ENCODE data around the gene MBNL2.

The MBNL2 gene

DNA sequence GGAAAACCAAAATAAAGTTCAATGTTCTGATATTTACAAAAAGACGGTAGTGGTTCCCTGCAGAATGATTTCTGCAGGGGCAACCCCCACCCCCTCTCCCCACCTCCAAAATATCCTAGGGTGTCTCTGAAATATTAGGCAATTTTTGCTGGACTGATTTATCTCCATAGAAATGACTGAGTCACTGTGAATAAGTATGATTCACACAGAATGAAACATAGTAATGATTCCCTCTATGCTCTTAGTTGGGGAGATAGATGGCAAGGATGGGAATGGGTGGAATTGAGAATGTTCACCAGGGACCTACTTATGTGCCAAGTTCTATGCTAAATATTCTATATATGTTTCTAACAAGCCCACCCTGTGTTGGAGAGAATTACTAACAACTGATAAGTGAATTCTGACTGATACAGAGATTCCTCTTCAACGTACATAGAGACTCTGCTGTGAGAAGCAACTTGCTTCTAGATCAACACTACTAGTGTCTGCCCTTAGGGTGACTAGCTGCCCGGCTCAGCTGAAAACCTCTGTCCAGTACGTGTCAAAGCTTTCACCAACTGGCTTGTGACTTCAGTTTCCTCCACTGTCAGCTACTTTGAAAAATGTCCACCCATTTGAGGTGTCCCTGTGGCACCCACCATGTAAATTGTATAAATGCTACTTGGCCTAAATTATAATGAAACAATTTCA is 173.5 kb downstream of the MBNL2 start:
- in situ Hi-C loops (cut with MboI; ENCODE audit: low sequenced_read_pairs): no loop called here

DNA sequence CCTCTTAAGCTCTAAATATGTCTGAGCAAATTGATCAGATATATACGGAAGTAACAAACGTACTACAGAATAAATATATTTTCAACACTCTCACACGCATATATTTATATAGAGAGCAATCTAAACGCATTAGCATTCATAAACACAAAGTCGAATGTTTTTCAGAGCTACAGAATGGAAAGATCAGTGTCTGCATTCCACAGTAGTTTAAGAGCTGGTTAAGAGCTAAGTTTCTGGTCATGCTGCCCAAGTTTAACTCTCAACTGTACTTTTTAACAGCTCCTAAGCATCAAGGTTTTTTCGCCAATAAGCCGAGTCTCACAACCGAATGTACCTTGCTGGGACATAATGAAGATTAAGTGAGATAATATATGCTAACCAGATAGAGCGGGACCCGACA is 175.1 kb downstream of the MBNL2 start:
- in situ Hi-C loops (cut with MboI; ENCODE audit: low sequenced_read_pairs): no loop called here

DNA sequence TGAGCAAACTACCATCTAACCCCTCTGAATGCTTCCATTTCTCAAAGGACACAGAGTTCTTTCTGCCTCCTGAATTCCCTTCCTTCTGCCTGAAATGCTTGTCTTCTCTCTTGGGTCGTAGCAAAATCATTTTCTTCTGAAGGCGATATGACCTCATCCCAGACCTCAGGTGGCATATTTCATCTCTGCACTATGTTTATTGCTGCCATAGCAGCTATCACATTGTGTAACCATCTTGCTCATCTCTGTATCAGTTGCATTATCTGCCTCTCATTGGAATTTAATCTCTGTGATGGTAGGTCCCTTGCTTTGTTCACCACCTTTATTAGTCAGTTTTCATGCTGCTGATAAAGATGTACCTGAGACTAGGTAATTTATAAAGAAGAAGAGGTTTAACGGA is 179.3 kb downstream of the MBNL2 start:
- in situ Hi-C loops (cut with MboI; ENCODE audit: low sequenced_read_pairs): no loop called here

DNA sequence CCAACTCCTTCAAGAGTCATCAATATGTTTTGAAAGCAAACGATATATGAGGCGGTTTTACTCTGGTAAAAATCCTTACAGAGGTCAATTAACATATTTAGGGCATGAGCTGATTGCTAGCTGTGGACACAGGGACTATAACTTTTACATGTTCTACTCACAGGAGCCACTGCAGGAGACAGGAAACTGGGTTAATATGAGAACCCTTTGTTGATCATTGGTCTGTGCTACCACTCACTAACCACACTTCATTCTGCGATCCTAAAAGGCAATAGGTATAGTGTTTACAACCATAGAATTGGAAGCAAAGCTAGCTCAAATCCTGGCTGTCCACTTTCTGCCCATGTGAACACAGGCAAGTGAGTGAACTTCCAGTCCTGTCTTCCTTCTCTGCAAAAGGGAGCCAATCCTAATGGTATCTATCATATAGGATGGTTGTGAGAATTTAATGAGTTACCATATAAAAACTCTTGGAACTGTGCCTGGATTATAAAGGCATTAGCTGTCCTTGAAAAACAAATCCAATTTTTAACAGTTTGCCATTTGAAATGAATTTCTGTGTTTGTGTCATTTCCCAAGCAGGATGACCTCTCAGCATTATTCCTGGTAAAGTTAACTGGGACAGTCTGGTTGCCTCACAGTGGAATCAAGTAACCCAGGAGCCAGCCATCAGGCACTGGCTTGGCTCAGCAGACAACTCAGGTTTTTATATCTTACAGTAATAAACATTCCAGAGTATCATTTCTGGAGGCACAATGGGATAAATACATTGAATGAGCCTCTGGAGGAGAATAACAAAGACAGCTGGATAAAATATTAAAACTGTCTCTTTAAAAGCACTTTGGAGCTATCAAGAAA is 182.0 kb downstream of the MBNL2 start:
- in situ Hi-C loops (cut with MboI; ENCODE audit: low sequenced_read_pairs): no loop called here

DNA sequence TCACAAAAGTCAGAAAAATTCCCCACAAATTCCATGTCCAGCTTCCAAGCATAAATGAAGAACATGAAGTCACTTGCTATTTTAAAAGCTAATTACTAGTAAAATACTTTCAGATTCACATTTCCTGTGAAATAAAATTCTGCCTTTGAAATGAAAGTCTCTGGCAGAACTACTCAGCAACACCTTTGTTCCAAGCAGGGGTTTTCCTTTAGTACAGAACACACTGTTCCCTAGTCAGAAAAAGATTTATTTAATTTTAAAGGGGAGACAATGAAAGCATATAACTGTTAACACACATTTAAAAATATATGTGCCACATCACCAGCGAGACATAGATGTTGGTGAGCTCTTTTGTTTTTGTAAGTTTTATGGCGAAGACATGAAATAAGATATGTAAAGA is 185.4 kb downstream of the MBNL2 start:
- in situ Hi-C loops (cut with MboI; ENCODE audit: low sequenced_read_pairs): no loop called here

DNA sequence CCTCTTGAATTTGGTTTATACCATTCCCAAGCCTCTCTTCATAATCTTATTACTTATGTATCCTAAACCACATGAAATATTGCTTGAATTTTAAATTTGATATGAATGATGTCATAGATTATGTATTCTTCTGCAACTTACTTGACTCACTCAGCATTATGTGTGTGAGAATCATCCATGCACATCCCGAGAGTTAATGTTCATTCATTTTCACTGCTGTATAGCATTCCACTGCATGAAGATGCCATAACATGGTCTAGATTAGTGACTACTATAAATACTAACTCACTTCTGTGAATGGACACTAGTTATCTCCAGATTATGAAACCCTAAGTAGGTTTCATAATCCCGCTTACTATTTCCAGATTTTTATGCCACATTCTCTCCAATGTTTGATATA is 186.8 kb downstream of the MBNL2 start:
- in situ Hi-C loops (cut with MboI; ENCODE audit: low sequenced_read_pairs): no loop called here

DNA sequence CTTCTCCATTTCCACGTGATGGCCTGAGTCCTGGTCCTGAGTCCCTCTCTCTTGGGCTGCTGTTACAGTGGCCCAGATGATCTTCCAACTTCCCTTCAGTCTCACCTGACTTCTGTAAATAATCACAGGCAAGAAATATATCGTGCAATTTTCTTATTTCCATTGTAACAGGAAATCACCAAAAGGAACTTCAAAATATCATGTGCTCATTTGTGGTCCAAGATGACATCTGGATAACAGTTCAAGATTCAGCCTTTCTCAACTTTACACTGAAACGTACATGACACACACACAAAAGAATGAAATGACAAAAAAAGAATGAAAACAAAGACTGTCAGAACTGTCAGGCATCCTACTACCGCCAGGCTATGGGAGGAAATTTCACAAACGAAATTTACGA is 189.9 kb downstream of the MBNL2 start:
- in situ Hi-C loops (cut with MboI; ENCODE audit: low sequenced_read_pairs): no loop called here

DNA sequence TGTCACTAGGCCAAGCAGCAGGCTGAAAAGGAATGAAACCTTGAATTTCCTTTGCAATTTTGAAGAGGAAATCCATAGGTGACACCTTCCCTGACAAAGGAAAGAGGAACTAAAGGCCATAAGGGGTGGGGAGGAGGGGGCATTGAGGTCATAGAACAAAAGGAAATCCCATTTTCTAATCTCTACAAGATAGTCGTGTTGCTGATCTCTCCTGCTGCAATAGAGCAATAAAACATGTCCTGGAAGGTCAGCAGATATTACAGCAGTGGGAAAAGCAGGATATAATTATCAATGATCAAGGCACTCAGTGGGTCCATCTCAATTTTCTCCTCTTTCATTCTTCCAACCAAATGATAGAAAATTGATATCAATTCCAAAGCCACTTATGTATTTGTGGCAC is 191.6 kb downstream of the MBNL2 start:
- in situ Hi-C loops (cut with MboI; ENCODE audit: low sequenced_read_pairs): no loop called here

DNA sequence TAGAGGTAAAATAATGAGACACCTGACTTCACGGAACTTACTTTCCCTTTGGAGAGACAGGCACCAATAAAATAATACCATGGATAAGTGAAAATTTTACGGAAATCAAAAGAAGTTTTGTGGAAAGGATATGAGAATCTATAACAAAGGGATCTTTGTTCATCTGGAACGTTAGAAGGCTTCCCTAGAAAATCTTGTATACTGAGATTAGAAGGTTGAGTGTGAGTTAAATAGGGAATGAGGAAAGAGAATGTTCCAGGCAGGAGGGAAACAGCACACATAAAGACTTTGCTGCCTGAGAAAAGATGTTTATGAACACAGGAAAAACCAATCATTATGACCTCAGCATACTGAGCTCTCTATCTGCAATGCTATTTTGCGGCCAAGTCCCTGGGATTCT is 192.3 kb downstream of the MBNL2 start:
- in situ Hi-C loops (cut with MboI; ENCODE audit: low sequenced_read_pairs): no loop called here

DNA sequence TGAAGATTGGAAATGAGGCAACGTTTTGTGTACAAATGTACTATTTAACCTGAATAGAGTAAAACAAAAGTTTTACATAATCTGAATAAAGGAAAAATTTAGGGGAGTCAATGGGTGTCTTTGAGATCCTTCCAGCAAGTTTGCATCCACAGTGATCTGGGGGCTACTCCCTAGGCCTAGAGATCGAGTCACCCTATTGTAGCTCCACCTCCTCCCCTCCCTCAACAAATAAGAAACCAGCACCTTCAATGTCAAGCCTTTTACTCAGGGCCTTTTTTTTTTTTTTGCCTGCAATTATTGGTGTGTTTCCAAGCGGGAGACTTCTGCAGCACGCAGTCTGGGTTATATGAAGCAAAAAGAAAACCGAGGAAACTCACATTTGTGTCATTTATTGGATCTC is 195.6 kb downstream of the MBNL2 start:
- in situ Hi-C loops (cut with MboI; ENCODE audit: low sequenced_read_pairs): no loop called here

DNA sequence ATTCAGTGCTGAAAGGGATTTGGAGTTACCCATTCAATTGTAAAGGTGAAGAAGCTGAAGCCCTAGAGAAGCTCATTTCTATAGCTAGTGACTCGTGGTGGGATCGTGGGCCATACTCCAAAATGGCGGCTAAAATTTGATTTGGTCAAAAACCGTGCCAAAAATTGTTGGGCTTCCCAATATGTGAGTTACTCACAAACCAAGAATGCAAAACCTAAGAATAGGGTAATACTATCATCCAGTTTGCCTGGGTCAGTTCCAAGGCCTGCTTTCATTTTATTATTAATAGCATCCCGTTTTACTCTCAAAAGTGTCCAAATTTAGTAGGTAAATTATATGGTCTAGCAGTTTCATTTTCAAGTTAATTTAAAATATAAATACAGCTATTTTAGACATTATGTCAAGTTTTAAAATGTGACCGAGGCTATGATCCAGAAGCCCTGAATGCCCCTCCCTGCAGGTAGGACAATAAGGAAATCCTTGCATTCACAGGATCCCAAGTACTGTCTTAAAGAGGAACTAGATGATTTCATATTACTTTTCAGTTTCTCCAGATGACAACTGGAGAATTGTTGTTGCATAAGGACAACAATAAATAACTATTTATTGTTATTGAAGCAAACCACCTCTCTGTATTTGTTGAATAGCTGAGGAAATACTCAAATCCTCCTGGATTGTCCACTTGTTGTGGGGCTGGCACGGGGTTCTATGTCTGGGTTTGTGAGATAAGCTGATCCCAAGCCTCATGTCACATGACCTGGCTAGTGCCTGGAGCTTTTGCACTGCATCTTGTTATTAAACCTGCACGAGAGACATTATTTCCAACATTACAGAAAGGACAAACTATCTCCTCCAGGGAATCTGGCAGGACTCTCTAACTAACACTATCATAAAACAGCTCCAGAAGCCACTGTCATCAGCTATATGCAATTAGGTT is 200.3 kb downstream of the MBNL2 start:
- in situ Hi-C loops (cut with MboI; ENCODE audit: low sequenced_read_pairs): no loop called here

DNA sequence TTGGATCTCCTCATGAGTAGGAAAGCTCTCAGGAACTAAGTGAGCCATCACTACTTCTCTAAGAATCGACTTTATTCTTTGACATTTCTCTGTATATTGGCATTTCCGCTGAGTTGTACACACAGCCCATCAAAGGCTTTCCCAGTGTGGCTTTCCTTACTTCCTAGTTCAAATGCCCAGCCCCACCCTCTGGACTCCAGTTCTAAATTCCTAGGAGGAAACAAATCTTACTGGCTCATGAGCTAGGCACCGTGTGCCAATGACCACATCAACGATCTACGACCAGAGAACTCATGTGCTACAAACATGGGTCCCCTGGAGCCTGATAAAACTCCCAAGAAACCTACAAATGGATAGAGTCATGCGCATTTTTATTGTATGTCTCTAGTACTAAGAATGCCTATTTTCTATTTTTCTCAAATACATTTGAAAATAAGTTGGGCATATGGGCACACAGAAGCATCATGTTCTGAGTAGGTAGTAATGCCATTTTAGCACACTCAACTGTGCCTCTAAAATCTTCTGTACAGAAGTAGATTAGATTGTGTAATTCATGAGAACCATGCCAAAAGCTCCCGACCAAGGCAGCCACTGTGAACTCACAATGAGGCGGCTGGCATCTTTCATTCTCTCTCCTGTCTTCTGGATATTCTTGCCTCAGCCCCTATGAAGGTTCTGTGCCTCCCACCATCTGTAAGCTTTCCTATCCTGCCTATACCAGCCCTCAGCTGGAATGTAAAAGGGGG is 201.3 kb downstream of the MBNL2 start:
- in situ Hi-C loops (cut with MboI; ENCODE audit: low sequenced_read_pairs): no loop called here

DNA sequence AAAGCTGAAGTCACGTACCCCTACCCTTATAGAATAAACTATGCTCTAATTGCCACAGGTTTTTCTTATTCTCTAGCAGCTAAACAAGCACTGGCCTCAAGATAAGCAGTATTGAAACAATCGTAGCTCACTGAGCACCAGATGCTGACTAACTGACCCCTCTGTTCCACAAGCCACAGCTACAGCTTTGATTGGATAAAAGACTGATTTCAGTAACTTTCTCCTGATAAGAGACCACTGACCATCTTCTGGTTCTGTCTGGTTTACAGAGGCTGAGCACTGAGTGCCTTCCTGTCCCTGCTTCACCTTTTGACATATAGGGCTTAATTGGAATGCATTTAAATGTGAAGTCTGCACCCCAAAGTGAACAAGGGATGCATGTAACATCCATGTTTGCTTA is 203.5 kb downstream of the MBNL2 start:
- in situ Hi-C loops (cut with MboI; ENCODE audit: low sequenced_read_pairs): no loop called here

DNA sequence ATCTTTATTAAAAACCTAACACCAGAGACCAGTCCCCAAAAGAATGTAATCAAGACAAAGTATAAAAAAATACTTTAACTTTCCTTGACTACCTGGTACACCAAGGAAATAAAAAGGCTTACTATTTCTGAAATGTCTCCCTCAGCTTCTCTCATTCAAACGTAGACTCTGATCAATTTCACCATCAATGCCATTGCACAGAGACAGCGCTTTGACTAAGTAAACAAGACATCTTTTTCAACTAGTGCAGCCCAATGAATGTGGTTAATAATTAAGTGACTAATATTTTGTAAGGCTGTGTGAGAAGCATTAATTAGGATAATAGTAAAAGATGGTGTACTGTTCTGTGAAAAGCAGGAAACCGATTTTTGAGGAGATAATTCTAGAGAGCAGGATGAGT is 204.6 kb downstream of the MBNL2 start:
- in situ Hi-C loops (cut with MboI; ENCODE audit: low sequenced_read_pairs): no loop called here

DNA sequence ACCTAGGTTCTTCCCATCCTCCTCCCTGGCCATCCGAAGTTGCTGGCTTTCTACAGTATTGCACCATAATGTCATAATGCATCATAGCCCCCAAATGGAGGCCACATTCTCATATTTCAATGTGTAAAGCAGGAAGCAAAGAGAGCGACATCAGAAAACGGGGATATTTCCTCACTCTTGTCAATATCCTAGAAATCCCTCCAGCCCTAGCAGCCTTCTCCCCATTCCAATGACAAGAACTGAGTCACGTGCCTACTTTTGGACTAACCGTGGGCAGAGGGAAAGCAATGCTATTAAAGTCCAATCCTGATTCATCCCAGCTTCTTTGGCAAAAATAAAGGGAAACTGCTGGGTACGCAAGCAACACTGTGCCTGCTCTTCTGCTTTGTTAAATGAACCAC is 207.5 kb downstream of the MBNL2 start:
- in situ Hi-C loops (cut with MboI; ENCODE audit: low sequenced_read_pairs): no loop called here

DNA sequence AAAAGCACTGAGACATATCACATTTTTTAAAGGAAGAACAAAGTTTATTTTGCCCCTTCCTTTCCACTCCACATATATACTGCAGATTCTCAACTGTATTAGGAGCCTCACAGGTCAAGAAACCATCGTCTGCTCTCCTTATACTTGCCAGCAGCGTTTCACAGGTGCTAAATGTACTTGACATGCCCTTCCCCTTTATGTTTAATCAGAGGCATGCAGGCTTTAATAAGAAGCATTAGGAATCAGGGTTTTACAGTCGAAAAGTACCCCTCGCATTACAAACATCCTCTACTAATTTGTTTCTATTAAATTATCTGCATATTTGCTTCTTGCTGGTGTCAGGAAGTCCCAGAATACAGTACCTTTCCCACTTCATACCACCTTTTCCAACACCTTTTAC is 208.2 kb downstream of the MBNL2 start:
- in situ Hi-C loops (cut with MboI; ENCODE audit: low sequenced_read_pairs): no loop called here

DNA sequence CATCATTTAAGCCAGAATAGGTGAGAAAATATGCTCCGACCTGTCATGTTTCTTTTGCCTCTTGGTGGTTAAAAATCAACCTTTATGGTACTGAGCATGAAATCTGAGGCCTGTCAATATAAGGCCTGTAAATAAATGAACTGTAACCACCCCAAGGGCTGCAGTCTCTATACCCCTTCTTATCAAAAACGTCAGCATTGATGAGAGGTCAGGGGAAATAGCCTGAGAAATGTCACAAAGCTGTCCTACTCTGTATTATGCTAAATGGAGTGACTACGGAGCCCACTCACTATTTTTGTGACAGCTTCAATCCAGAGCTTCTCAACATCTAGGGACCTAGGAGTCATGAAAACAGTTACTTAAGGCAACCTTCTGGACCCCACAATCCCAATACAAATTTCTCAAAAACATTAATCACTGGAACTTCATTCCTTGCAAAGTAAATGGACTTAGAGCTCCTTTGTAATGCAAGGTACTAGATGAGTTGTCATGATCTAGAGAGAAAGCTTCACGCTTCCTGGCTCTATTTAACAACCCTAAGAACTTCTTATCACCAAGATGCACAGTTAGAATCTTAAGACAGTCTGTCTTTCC is 209.1 kb downstream of the MBNL2 start:
- in situ Hi-C loops (cut with MboI; ENCODE audit: low sequenced_read_pairs): no loop called here

DNA sequence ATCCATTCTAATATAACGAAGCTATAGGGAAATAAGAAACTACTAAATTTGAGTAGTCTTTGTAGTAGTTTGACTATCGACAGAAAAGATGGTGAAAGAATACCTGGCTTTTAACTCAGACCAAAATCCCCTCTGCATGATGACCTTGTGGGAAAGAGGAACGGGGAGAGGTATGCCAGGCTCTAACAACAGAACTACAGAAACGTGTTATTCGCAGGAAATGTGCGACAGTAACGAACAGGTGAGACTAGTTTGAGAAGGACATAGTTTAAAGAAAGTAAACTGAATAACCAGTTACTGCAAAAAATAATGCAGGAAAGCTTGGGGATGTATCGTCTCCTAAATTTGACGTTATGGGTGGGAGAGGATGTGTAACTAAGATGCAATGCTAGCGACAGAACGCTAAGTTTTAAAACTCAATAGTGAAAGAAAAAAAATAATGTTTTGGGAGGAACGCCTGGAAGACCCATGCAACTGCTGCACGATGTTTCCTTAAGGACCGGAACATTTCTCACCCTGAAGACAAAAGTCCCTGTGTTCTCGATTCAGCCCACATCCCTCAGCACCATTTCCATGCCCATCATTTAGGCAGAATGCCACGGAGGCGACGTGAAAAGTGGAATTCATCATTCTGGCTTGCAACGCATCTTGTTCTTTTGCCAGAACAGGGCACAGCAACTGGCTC is 210.2 kb downstream of the MBNL2 start:
- in situ Hi-C loops (cut with MboI; ENCODE audit: low sequenced_read_pairs): no loop called here

DNA sequence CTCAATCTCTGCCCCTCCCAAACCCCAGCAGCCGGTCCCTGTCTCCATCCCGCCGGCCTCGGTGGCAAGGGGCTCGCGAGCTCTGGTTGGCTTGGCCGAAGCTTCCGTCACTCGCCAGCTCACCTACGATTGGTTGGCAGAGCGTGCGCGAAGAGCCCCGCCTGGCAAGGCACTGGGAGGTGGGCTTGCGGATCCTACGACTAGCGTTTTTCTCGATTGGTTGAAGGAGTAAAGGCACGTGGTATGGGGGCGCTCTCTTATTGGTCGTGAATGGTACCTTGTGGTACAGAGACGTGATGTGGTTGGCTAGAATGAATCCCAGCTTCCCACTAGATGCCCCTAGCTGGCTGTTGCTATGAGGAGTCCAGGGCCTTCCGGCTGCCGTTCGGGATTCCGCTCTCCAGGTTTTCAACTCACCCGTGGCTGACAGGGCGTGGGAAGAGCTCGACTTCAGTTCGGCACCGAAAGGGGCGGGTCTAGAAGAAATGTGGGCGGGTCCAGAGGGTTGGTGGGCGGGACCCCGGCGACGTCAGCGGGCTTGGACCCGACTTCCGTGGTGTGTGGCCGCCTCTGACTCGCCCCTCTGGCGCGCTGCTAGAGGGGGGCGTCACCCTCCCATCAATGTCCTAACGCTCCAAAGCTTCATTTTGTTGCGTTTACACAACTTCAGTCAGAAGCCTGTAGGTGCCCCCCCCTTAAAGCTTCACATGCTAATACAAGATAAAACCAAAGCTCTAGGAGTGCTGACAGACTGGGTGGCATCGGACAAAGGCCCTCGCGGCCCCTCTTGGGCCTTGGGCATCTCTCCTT is 211.0 kb downstream of the MBNL2 start:
- in situ Hi-C loops (cut with MboI; ENCODE audit: low sequenced_read_pairs): no loop called here

All from HL-60/S4 treated with phorbol 12-myristate 13-acetate at 8.2 ng/mL for 4 days and 3 days (cell line).